H1 (cell line): ENCODE measurements around the gene WDR1. TPM values are rescaled to one million over a fixed set of nuclear protein-coding genes. Genes with fewer than 3 reads are reported as not detected.

Experiments used
- CTCF ChIA-PET: fragments of 300-600 bp; sonication (Branson Sonifier 250); formaldehyde crosslinking; loops from one replicate; lab custom pipeline; 2021; ENCODE audit not compliant: partially characterized antibody; lab: Charles Lee
- POLR2A ChIA-PET: fragments of 300-600 bp; sonication (Branson Sonifier 250); formaldehyde crosslinking; loops from one replicate; lab custom pipeline; 2021; ENCODE audit warnings: inconsistent platforms; ENCODE audit not compliant: partially characterized antibody; lab: Charles Lee
- DNase-seq, 2 experiments: peaks; one replicate each; pipeline versions ENCODE4 v3.0.0 to v3.0.0-alpha.2; 2010 to 2022; ENCODE audit warnings: low spot score in 2 of 2, low read depth in 1 of 2, mixed read lengths in 1 of 2
- FAIRE-seq: peaks from 2 replicates; lab custom pipeline; 2011; peaks lifted over from hg19 to GRCh38; lab: Jason Lieb, UNC
- H2AFZ ChIP-seq: 2 replicates; pipeline ENCODE4 v1.8.1; 2012; ENCODE audit warnings: low read length, inconsistent platforms
- H2AK5ac ChIP-seq: 2 replicates; pipeline ENCODE4 v1.6.1; 2013; ENCODE audit warnings: low read depth, low read length
- H2BK120ac ChIP-seq: replicated peaks from 2 replicates; pipeline ENCODE3; 2013; ENCODE audit warnings: low read depth, low read length, inconsistent platforms
- H2BK12ac ChIP-seq: 2 replicates; pipeline ENCODE4 v1.6.1; 2013; ENCODE audit warnings: low read depth, low read length
- H2BK15ac ChIP-seq: 2 replicates; pipeline ENCODE4 v1.6.1; 2013; ENCODE audit warnings: low read length
- H2BK20ac ChIP-seq: 2 replicates; pipeline ENCODE4 v1.6.1; 2013; ENCODE audit warnings: low read length
- H2BK5ac ChIP-seq: 2 replicates; pipeline ENCODE4 v1.6.1; 2013; ENCODE audit warnings: low read depth, low read length
- H3K14ac ChIP-seq: 2 replicates; pipeline ENCODE4 v1.6.1; 2013; ENCODE audit warnings: inconsistent platforms; ENCODE audit not compliant: insufficient read length
- H3K18ac ChIP-seq: 2 replicates; pipeline ENCODE4 v1.6.1; 2013; ENCODE audit warnings: low read length; ENCODE audit errors: extremely low read depth
- H3K23ac ChIP-seq: 2 replicates; pipeline ENCODE4 v1.6.1; 2013; ENCODE audit warnings: inconsistent platforms; ENCODE audit not compliant: insufficient read length
- H3K23me2 ChIP-seq: 2 replicates; pipeline ENCODE4 v1.6.1; 2013; ENCODE audit warnings: low read depth, low read length
- H3K27ac ChIP-seq: 2 replicates; pipeline ENCODE4 v1.6.1; 2011; ENCODE audit warnings: low read depth, low read length, inconsistent platforms
- H3K27me3 ChIP-seq, 4 experiments: replicated peaks in 1 of 4; 1 replicate in 1 of 4; 2 replicates in 3 of 4; pipeline versions ENCODE4 v1.6.1 to v1.8.1; 2011 to 2013; ENCODE audit warnings: low read length in 3 of 4, mild to moderate bottlenecking in 3 of 4, inconsistent platforms in 2 of 4, mixed read lengths in 2 of 4, moderate library complexity in 1 of 4; ENCODE audit not compliant: control insufficient read depth in 3 of 4, insufficient read depth in 3 of 4; ENCODE audit errors: extremely low read depth in 1 of 4
- H3K36me3 ChIP-seq, 4 experiments: 2 replicates each; pipeline versions ENCODE4 v1.6.1 to v1.8.1; 2011 to 2013; ENCODE audit warnings: mild to moderate bottlenecking in 4 of 4, low read length in 3 of 4, moderate library complexity in 2 of 4, control low read depth in 1 of 4, inconsistent platforms in 1 of 4; ENCODE audit not compliant: insufficient read depth in 4 of 4, control insufficient read depth in 2 of 4
- H3K4ac ChIP-seq: replicated peaks from 2 replicates; pipeline ENCODE3; 2013; ENCODE audit warnings: low read length, low read depth, mixed read lengths, inconsistent platforms; ENCODE audit not compliant: insufficient read length
- H3K4me1 ChIP-seq, 4 experiments: replicated peaks in 1 of 4; 1 replicate in 1 of 4; 2 replicates in 3 of 4; pipeline versions ENCODE4 v1.6.1 to v1.8.1; 2011 to 2013; ENCODE audit warnings: low read length in 3 of 4, inconsistent platforms in 2 of 4, mixed read lengths in 1 of 4; ENCODE audit not compliant: insufficient read depth in 4 of 4, control insufficient read depth in 3 of 4
- H3K4me2 ChIP-seq, 2 experiments: 2 replicates each; pipeline versions ENCODE4 v1.6.1 to v1.8.1; 2011 to 2013; ENCODE audit warnings: low read depth in 2 of 2, low read length in 2 of 2, control low read depth in 1 of 2, inconsistent platforms in 1 of 2, mild to moderate bottlenecking in 1 of 2; ENCODE audit not compliant: insufficient read depth in 1 of 2
- H3K4me3 ChIP-seq, 4 experiments: fragments of 200-600, 300-600 bp in 1 of 4; sonication (generic), shearing (Covaris generic), sonication (Bioruptor Twin) in 1 of 4; 2 replicates each; pipeline versions ENCODE4 v1.5.1 to v1.8.1; 2011 to 2016; ENCODE audit warnings: low read length in 4 of 4, low read depth in 3 of 4, control low read depth in 2 of 4, inconsistent platforms in 2 of 4, mild to moderate bottlenecking in 2 of 4, mixed read lengths in 1 of 4, moderate library complexity in 1 of 4; ENCODE audit not compliant: insufficient read depth in 2 of 4; ENCODE audit errors: extremely low read depth in 1 of 4
- H3K56ac ChIP-seq: replicated peaks from 2 replicates; pipeline ENCODE3; 2013; ENCODE audit warnings: low read depth, mild to moderate bottlenecking, mixed read lengths, low read length, inconsistent platforms; ENCODE audit not compliant: insufficient read length
- H3K79me1 ChIP-seq: 2 replicates; pipeline ENCODE4 v1.6.1; 2013; ENCODE audit warnings: low read depth, low read length, control low read depth
- H3K79me2 ChIP-seq, 2 experiments: 2 replicates each; pipeline versions ENCODE4 v1.6.1 to v1.8.1; 2012 to 2013; ENCODE audit warnings: low read length in 2 of 2, mild to moderate bottlenecking in 2 of 2, inconsistent platforms in 1 of 2; ENCODE audit not compliant: insufficient read depth in 2 of 2, control insufficient read depth in 1 of 2
- H3K9ac ChIP-seq, 4 experiments: replicated peaks in 1 of 4; 1 replicate in 1 of 4; 2 replicates in 3 of 4; pipeline versions ENCODE4 v1.6.1 to v1.8.1; 2011 to 2013; ENCODE audit warnings: low read depth in 3 of 4, low read length in 3 of 4, control low read depth in 2 of 4, mild to moderate bottlenecking in 2 of 4, moderate library complexity in 2 of 4, inconsistent platforms in 1 of 4; ENCODE audit errors: extremely low read depth in 1 of 4
- H3K9me3 ChIP-seq, 2 experiments: 2 replicates each; pipeline versions ENCODE4 v1.6.1 to v1.8.1; 2012 to 2013; ENCODE audit warnings: mild to moderate bottlenecking in 2 of 2, moderate library complexity in 2 of 2, control low read depth in 1 of 2, inconsistent platforms in 1 of 2, low read depth in 1 of 2, low read length in 1 of 2, mixed read lengths in 1 of 2; ENCODE audit not compliant: insufficient read depth in 2 of 2
- H4K20me1 ChIP-seq, 2 experiments: replicated peaks in 1 of 2; 2 replicates each; pipeline versions ENCODE3 to v1.8.1; 2011 to 2013; ENCODE audit warnings: inconsistent platforms in 2 of 2, low read length in 2 of 2, mild to moderate bottlenecking in 1 of 2; ENCODE audit not compliant: insufficient read depth in 2 of 2, control insufficient read depth in 1 of 2
- H4K5ac ChIP-seq: 2 replicates; pipeline ENCODE4 v1.6.1; 2013; ENCODE audit warnings: low read length, low read depth, mixed read lengths, inconsistent platforms; ENCODE audit not compliant: insufficient read length
- H4K8ac ChIP-seq: 2 replicates; pipeline ENCODE4 v1.8.0; 2013; ENCODE audit warnings: mild to moderate bottlenecking, moderate library complexity, low read length, inconsistent platforms; ENCODE audit not compliant: insufficient read depth; ENCODE audit errors: extremely low read depth
- H4K91ac ChIP-seq: replicated peaks from 2 replicates; pipeline ENCODE3; 2013; ENCODE audit warnings: low read length, mixed read lengths, inconsistent platforms; ENCODE audit not compliant: insufficient read length
- CBX8 ChIP-seq: fragments of 300-800, 300-1000 bp; sonication (generic); IDR thresholded peaks from 2 replicates; pipeline ENCODE4 v1.7.1; 2016; ENCODE audit warnings: low read depth, low read length, borderline replicate concordance
- KDM1A ChIP-seq: fragments of 200-600, 300-600 bp; sonication (generic); IDR thresholded peaks from 2 replicates; pipeline ENCODE4 v1.7.1; 2016; ENCODE audit warnings: mild to moderate bottlenecking, low read length, borderline replicate concordance
- KDM4A ChIP-seq: IDR thresholded peaks from one replicate; pipeline ENCODE4 v1.7.1; 2012; ENCODE audit warnings: low read depth, mild to moderate bottlenecking, moderate library complexity, low read length, inconsistent platforms; ENCODE audit not compliant: severe bottlenecking
- POLR2A ChIP-seq, 2 experiments: IDR thresholded peaks; 1 replicate in 1 of 2; 2 replicates in 1 of 2; pipeline ENCODE4 v1.6.1; 2011; ENCODE audit warnings: low read depth in 2 of 2, low read length in 2 of 2, mild to moderate bottlenecking in 2 of 2; ENCODE audit errors: control extremely low read depth in 1 of 2
- POLR2AphosphoS5 ChIP-seq: IDR thresholded peaks from 2 replicates; pipeline ENCODE4 v1.6.1; 2011; ENCODE audit warnings: low read depth, low read length
- POU5F1 ChIP-seq: IDR thresholded peaks from 2 replicates; pipeline ENCODE4 v1.6.1; 2011; ENCODE audit warnings: low read depth, mild to moderate bottlenecking, low read length, moderate library complexity
- SAP30 ChIP-seq: fragments of 300-600 bp; sonication (generic); IDR thresholded peaks from 2 replicates; pipeline ENCODE4 v1.7.1; 2012; ENCODE audit warnings: low read length, moderate library complexity, mild to moderate bottlenecking, inconsistent platforms; ENCODE audit not compliant: insufficient read depth, insufficient replicate concordance
- SIN3A ChIP-seq, 2 experiments: IDR thresholded peaks in 1 of 2; conservative IDR thresholded peaks in 1 of 2; 2 replicates each; pipeline ENCODE4 v1.6.1; 2011 to 2012; ENCODE audit warnings: low read length in 2 of 2, improper control_type of control experiment in 1 of 2, low read depth in 1 of 2, mild to moderate bottlenecking in 1 of 2
- SIX5 ChIP-seq: IDR thresholded peaks from 2 replicates; pipeline ENCODE4 v1.6.1; 2011; ENCODE audit warnings: mild to moderate bottlenecking, low read depth, low read length
- SP1 ChIP-seq: IDR thresholded peaks from 2 replicates; pipeline ENCODE4 v1.6.1; 2011; ENCODE audit warnings: low read depth, low read length
- WGBS, 2 experiments: shearing (Covaris generic) in 1 of 2; methylation state at CpG; one replicate each; pipeline versions ENCODE4 v1.1.6 to v1.1.7; 2013 to 2015; ENCODE audit warnings: low lambda C conversion rate in 2 of 2, mixed read lengths in 2 of 2, inconsistent platforms in 1 of 2, low coverage in 1 of 2, missing lambda C conversion rate in 1 of 2; ENCODE audit not compliant: insufficient replicate concordance in 2 of 2, insufficient coverage in 1 of 2, insufficient read length in 1 of 2; ENCODE audit errors: extremely low coverage in 1 of 2, missing lambda C conversion rate in 1 of 2; 5-methylcytosine and 5-hydroxymethylcytosine counted together
- polyA plus RNA-seq, 7 experiments: library from polyadenylated mRNA; depleted of rRNA in 3 of 7; stranded (reverse) in 5 of 7; unstranded in 2 of 7; fragments of >200 nt in 5 of 7; fragments of 200-250 nt in 2 of 7; gene quantifications; 1 replicate in 5 of 7; 2 replicates in 1 of 7; 4 replicates in 1 of 7; pipeline versions ENCODE4 v1.2.1 to v1.2.3, GENCODE V29; 2011 to 2013; ENCODE audit warnings: missing spikeins in 2 of 7, mixed read lengths in 2 of 7
- total RNA-seq: library from RNA; stranded (reverse); fragmentation: NEBNext Ultra II Directional; extraction: Animal tissue kit (Norgen Biotek cat#: 25700); gene quantifications from 2 replicates; pipeline ENCODE4 v1.2.1, GENCODE V29; 2021
- TF ChIP-seq, protein P1 (sequence below): IDR thresholded peaks from 2 replicates; pipeline ENCODE4 v1.6.1; 2012; ENCODE audit warnings: low read length, inconsistent platforms

WDR1 gene
- total and polyA plus RNA-seq, 2 of the 8 experiments (the other 6 are each of a cell fraction or from before 2014, with no cell fraction given): 315 to 377 TPM

DNA sequence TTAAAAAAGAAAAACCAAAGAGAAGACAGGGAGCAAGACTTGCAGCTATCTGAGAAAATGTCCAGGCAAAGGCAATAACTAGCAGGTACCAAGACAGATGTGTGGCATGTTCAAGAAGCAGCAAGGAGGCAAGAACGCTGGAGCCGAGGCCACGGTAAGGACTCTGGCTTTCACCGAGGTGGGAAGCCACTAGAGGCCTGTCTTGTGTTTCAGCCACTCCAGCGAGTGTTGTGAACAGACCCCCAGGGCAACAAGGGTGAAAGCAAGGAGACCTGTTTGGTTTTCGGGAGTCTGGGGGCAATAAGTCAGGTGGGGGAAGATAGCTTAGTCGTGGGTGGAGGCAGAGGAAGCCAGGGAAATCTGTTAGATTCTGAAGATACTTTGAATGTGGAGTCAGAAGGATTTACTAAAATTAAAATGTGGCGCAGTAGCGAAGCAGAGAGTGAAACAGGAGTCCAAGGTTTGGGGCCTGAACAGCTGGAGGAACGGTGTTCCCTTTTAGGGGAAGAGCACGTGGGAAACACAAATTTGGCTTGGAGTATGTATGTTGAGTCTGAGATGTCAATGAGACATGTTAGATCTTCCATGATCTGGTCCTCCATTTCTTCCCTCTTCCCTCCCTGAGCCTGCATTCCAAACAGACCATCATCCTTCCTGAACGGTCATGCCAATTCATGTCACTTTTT is 3.1 kb downstream of the WDR1 start:
- Histone ChIP-seq H3K14ac (no peak overlapping the region), H2AFZ (no peak overlapping the region), H3K56ac (no peak overlapping the region), H4K5ac (no peak overlapping the region), H2BK15ac (no peak overlapping the region), H3K27ac (no peak overlapping the region), H3K4ac (no peak overlapping the region), H3K18ac (no peak overlapping the region), H3K4me2 (no peak overlapping the region; a peak in 1 of 4 replicates), H3K79me1 (peaks cover 25% of the 10 kb centered on the region), H2BK5ac (no peak overlapping the region), H4K20me1 (peaks cover 31 to 35% of the 10 kb centered on the region in 2 experiments), H3K4me1 (peaks cover 17 to 43% (median 28%) of the 10 kb centered on the region in 4 experiments), H2BK20ac (no peak overlapping the region), H3K9ac (no peak overlapping the region), H3K23ac (no peak overlapping the region), H3K23me2 (peaks cover 6% of the 10 kb centered on the region; the same call in 1 of the 2 replicates), H3K36me3 (peaks cover 23 to 66% (median 49%) of the 10 kb centered on the region in 4 experiments), H3K79me2 (peaks cover 41 to 75% of the 10 kb centered on the region in 2 experiments), H2AK5ac (no peak overlapping the region), H3K9me3 (no peaks in the 10 kb centered on the region), H2BK120ac (no peak overlapping the region), H4K8ac (no peak overlapping the region), H2BK12ac (no peak overlapping the region), H3K4me3 (no peak overlapping the region), H4K91ac (no peak overlapping the region), H3K27me3 (no peaks in the 10 kb centered on the region)
- CTCF ChIA-PET: interaction anchor here (1.1 to 1.4 kb wide), 2 partner anchors 10 to 13 kb away, joined by 4 to 5 read pairs; no protein-coding TSS in a partner anchor
- TF ChIP-seq SIN3A (conservative IDR thresholded peaks at IDR 0.05 in 1 of 2, IDR thresholded peaks at IDR 0.05 in 1 of 2; ENCODE audit: low read depth in 1 of 2, low read length in 2 of 2) (no peak), POLR2A (IDR thresholded peaks at IDR 0.05; ENCODE audit: control extremely low read depth in 1 of 2, low read depth in 2 of 2, low read length in 2 of 2) (peak in 1 of 2 experiments; percentile 75; a peak in 1 of 3 replicates), KDM1A (no peak), SIX5 (no peak), SAP30 (no peak), POLR2AphosphoS5 (peak; percentile 71), KDM4A (no peak), CBX8 (no peak), SP1 (no peak), POU5F1 (no peak)
- TF ChIP-seq, protein P1, sequence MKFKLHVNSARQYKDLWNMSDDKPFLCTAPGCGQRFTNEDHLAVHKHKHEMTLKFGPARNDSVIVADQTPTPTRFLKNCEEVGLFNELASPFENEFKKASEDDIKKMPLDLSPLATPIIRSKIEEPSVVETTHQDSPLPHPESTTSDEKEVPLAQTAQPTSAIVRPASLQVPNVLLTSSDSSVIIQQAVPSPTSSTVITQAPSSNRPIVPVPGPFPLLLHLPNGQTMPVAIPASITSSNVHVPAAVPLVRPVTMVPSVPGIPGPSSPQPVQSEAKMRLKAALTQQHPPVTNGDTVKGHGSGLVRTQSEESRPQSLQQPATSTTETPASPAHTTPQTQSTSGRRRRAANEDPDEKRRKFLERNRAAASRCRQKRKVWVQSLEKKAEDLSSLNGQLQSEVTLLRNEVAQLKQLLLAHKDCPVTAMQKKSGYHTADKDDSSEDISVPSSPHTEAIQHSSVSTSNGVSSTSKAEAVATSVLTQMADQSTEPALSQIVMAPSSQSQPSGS: no peak
- FAIRE-seq (no peak), DNase-seq (peak in 1 of 2 experiments; percentile 34)
- WGBS, 2 experiments: 87% methylated on average over 12 of the region's 12 CpGs; no CpG with 5 or more reads in 1 of the 2 experiments
- POLR2A ChIA-PET: interaction anchor here (1.0 to 13.7 kb wide), 10 partner anchors 9 to 81 kb away, joined by 3 to 197 read pairs (median 6); no protein-coding TSS in a partner anchor
